Parathyroid adenoma (tissue), 2 donors: ENCODE results near the gene CLEC18B.

Experiments
- H2AFZ ChIP-seq: fragments of 300-600 bp; sonication (generic); one replicate; pipeline ENCODE4 v1.7.0; 2017; ENCODE audit warnings: antibody characterized with exemption, mild to moderate bottlenecking
- H3K27ac ChIP-seq: fragments of 300-600 bp; sonication (generic); one replicate; pipeline ENCODE4 v1.7.0; 2017
- H3K27me3 ChIP-seq: fragments of 300-600 bp; sonication (generic); one replicate; pipeline ENCODE4 v1.7.0; 2017; ENCODE audit warnings: low read length; ENCODE audit not compliant: control insufficient read depth, insufficient read depth
- H3K36me3 ChIP-seq: fragments of 300-600 bp; sonication (generic); one replicate; pipeline ENCODE4 v1.7.0; 2017; ENCODE audit warnings: low read length; ENCODE audit not compliant: control insufficient read depth, insufficient read depth
- H3K4me1 ChIP-seq: fragments of 300-600 bp; sonication (generic); one replicate; pipeline ENCODE4 v1.7.0; 2017; ENCODE audit warnings: control low read depth
- H3K4me2 ChIP-seq: fragments of 300-600 bp; sonication (generic); one replicate; pipeline ENCODE4 v1.7.0; 2017; ENCODE audit warnings: low read length
- H3K4me3 ChIP-seq: fragments of 300-600 bp; sonication (generic); one replicate; pipeline ENCODE4 v1.7.0; 2017; ENCODE audit warnings: low read depth, low read length
- H3K79me2 ChIP-seq: fragments of 300-600 bp; sonication (generic); one replicate; pipeline ENCODE4 v1.7.0; 2017; ENCODE audit warnings: control low read depth
- H3K9ac ChIP-seq: fragments of 300-600 bp; sonication (generic); one replicate; pipeline ENCODE4 v1.7.0; 2017; ENCODE audit warnings: mild to moderate bottlenecking
- H3K9me3 ChIP-seq: fragments of 300-600 bp; sonication (generic); one replicate; pipeline ENCODE4 v1.7.0; 2017; ENCODE audit warnings: low read length; ENCODE audit not compliant: control insufficient read depth
- TF ChIP-seq, protein P1 (sequence below): fragments of 300-600 bp; sonication (generic); IDR thresholded peaks from one replicate; pipeline ENCODE4 v1.7.0; 2017; ENCODE audit warnings: antibody characterized with exemption, mild to moderate bottlenecking
- donor health status: primary hyperparathyroidism.

The CLEC18B gene

DNA sequence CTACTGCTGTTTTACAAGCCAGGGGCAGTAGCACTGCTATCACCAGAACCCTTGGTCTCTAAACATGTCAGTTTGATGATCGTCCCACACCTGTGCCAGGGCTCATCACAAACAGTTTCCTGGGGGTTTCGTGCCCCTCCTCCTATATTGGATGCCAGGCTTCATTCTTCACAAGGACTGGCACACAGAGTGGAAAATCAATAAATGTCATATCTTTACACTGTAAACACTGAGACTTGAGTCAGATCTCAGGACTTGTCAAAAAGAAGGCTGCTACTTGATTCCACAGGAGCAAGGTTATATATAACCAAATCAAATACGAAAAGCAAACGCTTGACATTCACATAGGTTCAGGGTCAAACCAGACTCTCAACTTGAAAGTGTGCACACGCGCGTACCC lies 39.3 kb upstream of the CLEC18B start:
- Histone ChIP-seq H3K4me1 (no peaks in the 10 kb centered on the region), H2AFZ (no peak overlapping the region), H3K36me3 (no peaks in the 10 kb centered on the region), H3K27me3 (no peaks in the 10 kb centered on the region), H3K4me2 (no peak overlapping the region), H3K9ac (no peak overlapping the region), H3K79me2 (no peaks in the 10 kb centered on the region), H3K27ac (no peak overlapping the region), H3K4me3 (no peak overlapping the region), H3K9me3 (no peaks in the 10 kb centered on the region)
- TF ChIP-seq, protein P1, sequence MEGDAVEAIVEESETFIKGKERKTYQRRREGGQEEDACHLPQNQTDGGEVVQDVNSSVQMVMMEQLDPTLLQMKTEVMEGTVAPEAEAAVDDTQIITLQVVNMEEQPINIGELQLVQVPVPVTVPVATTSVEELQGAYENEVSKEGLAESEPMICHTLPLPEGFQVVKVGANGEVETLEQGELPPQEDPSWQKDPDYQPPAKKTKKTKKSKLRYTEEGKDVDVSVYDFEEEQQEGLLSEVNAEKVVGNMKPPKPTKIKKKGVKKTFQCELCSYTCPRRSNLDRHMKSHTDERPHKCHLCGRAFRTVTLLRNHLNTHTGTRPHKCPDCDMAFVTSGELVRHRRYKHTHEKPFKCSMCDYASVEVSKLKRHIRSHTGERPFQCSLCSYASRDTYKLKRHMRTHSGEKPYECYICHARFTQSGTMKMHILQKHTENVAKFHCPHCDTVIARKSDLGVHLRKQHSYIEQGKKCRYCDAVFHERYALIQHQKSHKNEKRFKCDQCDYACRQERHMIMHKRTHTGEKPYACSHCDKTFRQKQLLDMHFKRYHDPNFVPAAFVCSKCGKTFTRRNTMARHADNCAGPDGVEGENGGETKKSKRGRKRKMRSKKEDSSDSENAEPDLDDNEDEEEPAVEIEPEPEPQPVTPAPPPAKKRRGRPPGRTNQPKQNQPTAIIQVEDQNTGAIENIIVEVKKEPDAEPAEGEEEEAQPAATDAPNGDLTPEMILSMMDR, result no peak

DNA sequence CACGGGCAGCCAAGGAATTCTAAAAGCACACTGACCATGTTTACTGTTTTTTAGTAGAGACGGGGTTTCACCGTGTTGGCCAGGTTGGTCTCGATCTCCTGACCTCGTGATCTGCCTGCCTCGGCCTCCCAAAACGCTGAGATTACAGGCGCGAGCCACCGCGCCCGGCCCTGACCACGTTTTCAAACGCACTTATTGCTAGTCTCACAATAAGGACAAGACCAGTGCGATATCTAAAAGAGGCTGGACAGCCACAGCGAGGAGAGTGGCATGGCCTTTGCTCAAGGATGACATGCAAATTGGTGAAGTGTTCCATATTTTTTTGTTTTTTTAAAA lies 35.0 kb upstream of the CLEC18B start:
- no peaks in the 10 kb centered on the region for H3K79me2 ChIP-seq
- H3K4me2 ChIP-seq, result no peak overlapping the region
- no peaks in the 10 kb centered on the region for H3K4me1 ChIP-seq
- TF ChIP-seq, protein P1, result no peak
- H3K9ac ChIP-seq, result no peak overlapping the region
- no peak overlapping the region for H3K4me3 ChIP-seq
- no peak overlapping the region for H3K27ac ChIP-seq
- no peaks in the 10 kb centered on the region for H3K27me3 ChIP-seq
- H3K9me3 ChIP-seq, result no peaks in the 10 kb centered on the region
- H2AFZ ChIP-seq, result no peak overlapping the region
- H3K36me3 ChIP-seq, result no peaks in the 10 kb centered on the region

DNA sequence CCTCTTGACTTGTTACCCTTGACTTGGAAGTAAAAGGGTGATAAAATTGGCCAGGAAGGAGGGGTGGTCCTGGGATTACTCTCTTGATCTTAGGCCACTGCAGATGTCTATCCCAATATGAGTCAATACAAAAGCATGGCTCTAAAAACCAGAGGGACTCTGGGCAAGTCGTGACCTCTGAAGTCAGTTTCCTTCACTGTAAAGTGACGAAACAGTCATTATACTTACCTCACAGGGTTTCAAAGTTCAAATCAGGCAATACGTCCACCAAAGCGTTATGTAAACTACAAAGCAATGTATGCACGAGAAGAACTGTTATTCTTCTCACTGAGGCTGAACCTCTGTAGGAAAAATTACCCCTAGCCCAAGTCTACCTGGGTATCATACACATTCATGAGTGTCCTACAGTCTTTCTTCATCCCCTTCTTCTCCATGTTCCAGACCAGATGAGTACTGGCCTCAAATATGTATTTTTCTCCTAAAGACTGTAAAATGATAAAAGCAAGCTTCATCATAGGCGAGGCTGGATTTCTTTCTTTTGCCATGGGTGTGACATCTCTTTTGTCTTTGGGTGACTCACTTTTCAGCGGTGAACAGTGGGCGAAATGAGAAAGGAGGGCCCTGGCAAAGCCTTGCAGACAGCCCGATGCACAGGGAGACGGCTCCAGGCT lies 34.5 kb upstream of the CLEC18B start:
- H3K9ac ChIP-seq, result no peak overlapping the region
- H3K4me1 ChIP-seq, result no peaks in the 10 kb centered on the region
- no peak overlapping the region for H2AFZ ChIP-seq
- H3K4me3 ChIP-seq, result no peak overlapping the region
- H3K79me2 ChIP-seq, result no peaks in the 10 kb centered on the region
- H3K27me3 ChIP-seq, result no peaks in the 10 kb centered on the region
- H3K9me3 ChIP-seq, result no peaks in the 10 kb centered on the region
- no peak overlapping the region for H3K4me2 ChIP-seq
- no peak overlapping the region for H3K27ac ChIP-seq
- TF ChIP-seq, protein P1, result no peak
- no peaks in the 10 kb centered on the region for H3K36me3 ChIP-seq

DNA sequence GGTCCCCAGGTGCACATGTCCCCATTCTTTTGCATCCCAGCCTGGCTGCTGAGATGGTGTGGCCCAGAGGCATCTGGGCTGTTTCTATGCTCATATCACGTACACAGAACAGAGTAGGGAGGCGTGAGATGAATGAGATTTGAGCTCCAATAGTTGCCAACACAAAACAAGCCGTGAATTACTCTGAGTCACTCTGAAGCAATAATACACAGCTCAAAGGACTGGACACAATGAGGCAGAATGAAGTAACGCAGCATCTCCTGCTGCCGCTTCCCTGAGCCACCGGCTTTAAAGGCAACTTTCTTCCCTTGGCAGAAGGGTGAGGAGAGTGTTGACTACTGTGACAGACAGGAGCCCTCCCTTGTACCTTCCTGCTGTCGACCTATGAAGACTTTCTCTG lies 33.9 kb upstream of the CLEC18B start:
- TF ChIP-seq, protein P1, result no peak
- Histone ChIP-seq H3K4me3 (no peak overlapping the region), H3K27me3 (no peaks in the 10 kb centered on the region), H3K36me3 (no peaks in the 10 kb centered on the region), H3K9ac (no peak overlapping the region), H3K4me1 (no peaks in the 10 kb centered on the region), H3K9me3 (no peaks in the 10 kb centered on the region), H3K27ac (no peak overlapping the region), H3K79me2 (no peaks in the 10 kb centered on the region), H2AFZ (no peak overlapping the region), H3K4me2 (no peak overlapping the region)
